NCI-H187 treated with DMSO at 0.1 percent for 48 hours (cell line): Measurements from ENCODE around the gene SCFD2.
"Not testable (repeated sequence)": the region's sequence is repeated elsewhere in the genome, so short reads cannot be mapped to it uniquely, and the experiment has no call there.

Experiments used
- DNase-seq: peaks from one replicate; lab custom pipeline; 2025; lab: John Stamatoyannopoulos, UW

SCFD2 gene

GRCh38 chr4:53012738-53013137 is 353.1 kb downstream of the SCFD2 start:
- no peak for DNase-seq

- no peak for DNase-seq
These were observed 354.5 kb downstream of the SCFD2 start for GRCh38 chr4:53011259-53011905.

- DNase-seq = no peak
These were observed 355.5 kb downstream of the SCFD2 start for GRCh38 chr4:53010318-53010717.

GRCh38 chr4:53009824-53010223 is 356.0 kb downstream of the SCFD2 start:
- no peak for DNase-seq

- DNase-seq = no peak
These were observed 358.8 kb downstream of the SCFD2 start for GRCh38 chr4:53007024-53007423.

- DNase-seq = no peak
These were observed 360.1 kb downstream of the SCFD2 start for GRCh38 chr4:53005808-53006207.

GRCh38 chr4:53005149-53005546 is 360.7 kb downstream of the SCFD2 start:
- DNase-seq = no peak

- no peak for DNase-seq
These were observed 361.2 kb downstream of the SCFD2 start for GRCh38 chr4:53004497-53005148.

- DNase-seq = no peak
These were observed 361.9 kb downstream of the SCFD2 start for GRCh38 chr4:53003959-53004358.

GRCh38 chr4:53000560-53000959 is 365.3 kb downstream of the SCFD2 start:
- DNase-seq = no peak

GRCh38 chr4:52999626-53000025 is 366.2 kb downstream of the SCFD2 start:
- no peak for DNase-seq

- DNase-seq = no peak
These were observed 367.4 kb downstream of the SCFD2 start for GRCh38 chr4:52998413-52998812.

GRCh38 chr4:52997132-52997416 is 368.8 kb downstream of the SCFD2 start:
- DNase-seq = no peak

GRCh38 chr4:52996261-52997131 is 369.4 kb downstream of the SCFD2 start:
- DNase-seq = no peak

- DNase-seq = no peak
These were observed 370.4 kb downstream of the SCFD2 start for GRCh38 chr4:52995360-52996030.

- DNase-seq = no peak
These were observed 371.3 kb downstream of the SCFD2 start for GRCh38 chr4:52994567-52994966.

- no peak for DNase-seq
These were observed 372.1 kb downstream of the SCFD2 start for GRCh38 chr4:52993771-52994170.

- not testable (repeated sequence) for DNase-seq
These were observed 373.3 kb downstream of the SCFD2 start for GRCh38 chr4:52992551-52992950.

GRCh38 chr4:52991472-52991871 is 374.4 kb downstream of the SCFD2 start:
- DNase-seq = no peak

GRCh38 chr4:52990706-52991105 is 375.2 kb downstream of the SCFD2 start:
- DNase-seq = no peak

- DNase-seq = no peak
These were observed 376.0 kb downstream of the SCFD2 start for GRCh38 chr4:52989865-52990264.

GRCh38 chr4:52987392-52988056 is 378.3 kb downstream of the SCFD2 start:
- no peak for DNase-seq
